Loucy (cell line): ENCODE results near the gene NSL1.

Experiments
- EZH2phosphoT487 ChIP-seq: fragments of 200-600 bp; IDR thresholded peaks from 2 replicates; pipeline ENCODE4 v1.6.1; 2018; ENCODE audit warnings: antibody characterized with exemption, mild to moderate bottlenecking, moderate library complexity, borderline replicate concordance
- TF ChIP-seq, protein P1 (sequence below): fragments of 200-600 bp; sonication (generic); conservative IDR thresholded peaks from 2 replicates; pipeline ENCODE4 v1.5.1; 2014; ENCODE audit warnings: mild to moderate bottlenecking, antibody characterized with exemption, low read length

DNA sequence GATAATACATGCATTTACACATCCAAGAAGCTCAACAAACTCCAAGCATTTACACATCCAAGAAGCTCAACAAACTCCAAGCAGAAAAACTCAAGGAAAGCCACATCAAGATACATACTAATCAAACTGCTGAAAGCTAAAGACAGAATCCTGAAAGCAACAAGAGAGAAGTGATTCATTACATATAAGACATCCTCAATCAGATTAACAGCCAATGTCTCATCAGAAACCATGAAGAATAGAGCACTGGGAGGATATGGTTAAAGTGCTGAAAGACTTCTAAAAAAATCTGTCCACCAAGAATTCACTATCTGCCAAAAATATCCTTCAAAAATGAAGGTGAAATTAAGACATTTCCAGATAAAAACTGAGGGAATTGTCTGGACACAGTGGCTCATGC is 46.3 kb downstream of the NSL1 start:
- TF ChIP-seq, protein P1, sequence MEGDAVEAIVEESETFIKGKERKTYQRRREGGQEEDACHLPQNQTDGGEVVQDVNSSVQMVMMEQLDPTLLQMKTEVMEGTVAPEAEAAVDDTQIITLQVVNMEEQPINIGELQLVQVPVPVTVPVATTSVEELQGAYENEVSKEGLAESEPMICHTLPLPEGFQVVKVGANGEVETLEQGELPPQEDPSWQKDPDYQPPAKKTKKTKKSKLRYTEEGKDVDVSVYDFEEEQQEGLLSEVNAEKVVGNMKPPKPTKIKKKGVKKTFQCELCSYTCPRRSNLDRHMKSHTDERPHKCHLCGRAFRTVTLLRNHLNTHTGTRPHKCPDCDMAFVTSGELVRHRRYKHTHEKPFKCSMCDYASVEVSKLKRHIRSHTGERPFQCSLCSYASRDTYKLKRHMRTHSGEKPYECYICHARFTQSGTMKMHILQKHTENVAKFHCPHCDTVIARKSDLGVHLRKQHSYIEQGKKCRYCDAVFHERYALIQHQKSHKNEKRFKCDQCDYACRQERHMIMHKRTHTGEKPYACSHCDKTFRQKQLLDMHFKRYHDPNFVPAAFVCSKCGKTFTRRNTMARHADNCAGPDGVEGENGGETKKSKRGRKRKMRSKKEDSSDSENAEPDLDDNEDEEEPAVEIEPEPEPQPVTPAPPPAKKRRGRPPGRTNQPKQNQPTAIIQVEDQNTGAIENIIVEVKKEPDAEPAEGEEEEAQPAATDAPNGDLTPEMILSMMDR: no peak
- TF ChIP-seq EZH2phosphoT487: no peak
